Measurements from ENCODE around the gene KRTAP20-2.

DNA sequence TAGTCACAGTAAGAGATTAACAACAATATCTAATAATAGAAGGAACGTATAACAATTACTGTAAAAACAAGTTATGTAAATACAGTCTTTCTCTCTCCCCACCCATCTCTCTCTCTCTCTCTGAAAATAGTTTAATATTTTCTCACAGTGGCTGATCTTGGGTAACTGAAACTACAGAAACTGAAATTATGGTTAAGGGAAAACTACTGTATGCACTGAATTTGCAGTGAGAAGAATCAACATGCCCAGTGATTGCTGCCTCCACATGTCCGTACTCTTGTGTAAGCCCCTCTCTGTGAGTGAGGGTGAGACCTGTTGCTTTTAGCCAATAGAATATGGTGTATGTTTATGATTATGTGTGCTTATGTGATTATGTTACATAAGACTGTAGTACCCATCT lies 22.9 kb upstream of the KRTAP20-2 start:
- TF ChIP-seq REST (IDR thresholded peaks at IDR 0.05; ENCODE audit: insufficient replicate concordance, low read depth) (no peak), CTCF (IDR thresholded peaks at IDR 0.05; ENCODE audit: insufficient read depth, low read length) (no peak)
